OCI-LY1 (cell line): Measurements from ENCODE around the gene P4HA2.

ENCODE experiments used
- EZH2 ChIP-seq: fragments of 200-600 bp; sonication (generic), shearing (Covaris generic); IDR thresholded peaks from 2 replicates; pipeline ENCODE4 v1.8.0; 2017; ENCODE audit warnings: borderline replicate concordance, mixed run types, mild to moderate bottlenecking, antibody characterized with exemption, low read length, moderate library complexity, mixed read lengths
- TF ChIP-seq, protein P1 (sequence below): fragments of 200-600 bp; sonication (generic), shearing (Covaris generic); IDR thresholded peaks from 2 replicates; pipeline ENCODE4 v1.5.1; 2017; ENCODE audit warnings: mild to moderate bottlenecking, antibody characterized with exemption, low read length, moderate library complexity, mixed read lengths

DNA sequence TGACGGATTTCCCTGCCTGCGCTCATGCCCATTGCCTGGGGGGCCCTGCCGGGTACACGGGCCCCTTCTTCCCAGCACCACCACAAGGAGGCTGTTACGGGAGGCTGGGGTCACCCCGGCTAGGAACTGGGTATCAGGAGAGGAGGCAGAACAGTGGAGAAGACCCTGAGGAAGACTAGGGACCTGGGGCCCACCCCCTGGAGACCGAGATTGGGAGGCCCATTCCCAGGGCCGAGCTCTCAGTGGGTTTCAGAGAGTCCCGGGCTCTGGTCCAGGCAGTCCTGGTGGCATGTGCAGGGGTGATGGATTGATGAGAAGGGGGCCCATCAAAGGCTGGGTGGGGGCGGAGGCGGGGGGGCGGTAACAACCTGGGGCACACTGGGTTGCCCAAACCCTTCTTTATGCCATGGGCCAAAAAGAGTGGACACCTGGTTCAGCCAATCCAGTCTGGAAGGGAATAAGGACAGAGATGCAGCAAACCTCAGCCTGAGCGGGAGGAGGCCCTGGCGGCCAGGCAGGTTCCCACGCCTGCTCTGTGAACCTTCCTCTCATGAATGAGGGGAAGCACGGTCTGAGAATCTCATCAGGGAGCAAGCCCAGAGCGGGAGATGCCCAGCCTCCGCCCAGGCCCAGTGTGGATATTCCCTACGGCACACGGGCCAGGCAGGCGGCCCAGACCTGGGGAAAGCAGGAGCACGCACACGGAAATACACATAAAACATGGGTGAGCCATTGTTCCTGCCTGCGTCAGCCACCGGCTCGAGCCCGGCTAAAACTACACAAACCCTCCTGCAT is 785 bp upstream of the P4HA2 start:
- TF ChIP-seq, protein P1, sequence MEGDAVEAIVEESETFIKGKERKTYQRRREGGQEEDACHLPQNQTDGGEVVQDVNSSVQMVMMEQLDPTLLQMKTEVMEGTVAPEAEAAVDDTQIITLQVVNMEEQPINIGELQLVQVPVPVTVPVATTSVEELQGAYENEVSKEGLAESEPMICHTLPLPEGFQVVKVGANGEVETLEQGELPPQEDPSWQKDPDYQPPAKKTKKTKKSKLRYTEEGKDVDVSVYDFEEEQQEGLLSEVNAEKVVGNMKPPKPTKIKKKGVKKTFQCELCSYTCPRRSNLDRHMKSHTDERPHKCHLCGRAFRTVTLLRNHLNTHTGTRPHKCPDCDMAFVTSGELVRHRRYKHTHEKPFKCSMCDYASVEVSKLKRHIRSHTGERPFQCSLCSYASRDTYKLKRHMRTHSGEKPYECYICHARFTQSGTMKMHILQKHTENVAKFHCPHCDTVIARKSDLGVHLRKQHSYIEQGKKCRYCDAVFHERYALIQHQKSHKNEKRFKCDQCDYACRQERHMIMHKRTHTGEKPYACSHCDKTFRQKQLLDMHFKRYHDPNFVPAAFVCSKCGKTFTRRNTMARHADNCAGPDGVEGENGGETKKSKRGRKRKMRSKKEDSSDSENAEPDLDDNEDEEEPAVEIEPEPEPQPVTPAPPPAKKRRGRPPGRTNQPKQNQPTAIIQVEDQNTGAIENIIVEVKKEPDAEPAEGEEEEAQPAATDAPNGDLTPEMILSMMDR, result no peak
- no peak for TF ChIP-seq EZH2
